Esophagus muscularis mucosa (tissue), 4 donors: ENCODE measurements around the gene SIGLEC1. TPM values are rescaled to one million over a fixed set of nuclear protein-coding genes. Genes with fewer than 3 reads are reported as not detected.

ENCODE experiments used
- DNase-seq: peaks from one replicate; pipeline ENCODE4 v3.0.0-alpha.2; 2017; ENCODE audit errors: extremely low spot score
- H3K27ac ChIP-seq, 4 donors: fragments of 200-600 bp; sonication (generic); replicated peaks in 1 of 4; 1 replicate in 3 of 4; 2 replicates in 1 of 4; pipeline ENCODE4 v1.5.1; 2016 to 2019; ENCODE audit warnings: mild to moderate bottlenecking in 1 of 4
- H3K27me3 ChIP-seq, 4 donors: fragments of 200-600 bp; sonication (generic); one replicate each; pipeline versions ENCODE4 v1.5.1 to v1.6.0; 2016 to 2019
- H3K36me3 ChIP-seq, 4 donors: fragments of 200-600 bp; sonication (generic); one replicate each; pipeline ENCODE4 v1.5.1; 2016 to 2019
- H3K4me1 ChIP-seq, 4 donors: fragments of 200-600 bp; sonication (generic); one replicate each; pipeline ENCODE4 v1.5.1; 2016 to 2019
- H3K4me3 ChIP-seq, 4 donors: fragments of 200-600 bp; sonication (generic); 1 replicate in 2 of 4; 2 replicates in 2 of 4; pipeline ENCODE4 v1.5.1; 2016 to 2019; ENCODE audit warnings: mild to moderate bottlenecking in 4 of 4, moderate library complexity in 1 of 4
- H3K9me3 ChIP-seq, 4 donors: fragments of 200-600 bp; sonication (generic); 1 replicate in 3 of 4; 2 replicates in 1 of 4; pipeline ENCODE4 v1.5.1; 2016 to 2019
- EP300 ChIP-seq: sonication (generic); formaldehyde crosslinking; IDR thresholded peaks from one replicate; pipeline ENCODE4 v1.6.1; 2017; ENCODE audit warnings: antibody characterized with exemption
- POLR2A ChIP-seq: fragments of 450-650 bp; IDR thresholded peaks from one replicate; pipeline ENCODE4 v1.6.1; 2017; ENCODE audit warnings: antibody characterized with exemption, moderate library complexity, mild to moderate bottlenecking, low read depth
- POLR2AphosphoS5 ChIP-seq, 2 donors: sonication (generic); formaldehyde crosslinking; IDR thresholded peaks; one replicate each; pipeline ENCODE4 v1.6.1; 2017; ENCODE audit warnings: antibody characterized with exemption in 2 of 2
- WGBS: methylation state at CpG from one replicate; pipeline ENCODE4 v1.1.5; 2018; 5-methylcytosine and 5-hydroxymethylcytosine counted together
- intact Hi-C: fragments of 100-400 bp; cut with DNase I; formaldehyde crosslinking; loops from one replicate; pipeline ENCODE4 v1.15.1; 2023
- total RNA-seq, 4 donors: library from RNA; depleted of rRNA; stranded (reverse); fragments of >200 nt; gene quantifications; one replicate each; pipeline versions ENCODE4 v1.1.0 to v1.2.1, GENCODE V29; 2016
- TF ChIP-seq, protein P1 (sequence below), 3 experiments: fragments of 200-600 bp in 2 of 3; fragments of 450-650 bp in 1 of 3; sonication (generic) in 2 of 3; IDR thresholded peaks; one replicate each; pipeline ENCODE4 v1.5.1; 2017 to 2019; ENCODE audit warnings: antibody characterized with exemption in 3 of 3, mild to moderate bottlenecking in 2 of 3, moderate library complexity in 1 of 3

SIGLEC1 gene
- total RNA-seq, 4 donors from 2014 or later: 13.1 to 18.7 (median 13.8) TPM

DNA sequence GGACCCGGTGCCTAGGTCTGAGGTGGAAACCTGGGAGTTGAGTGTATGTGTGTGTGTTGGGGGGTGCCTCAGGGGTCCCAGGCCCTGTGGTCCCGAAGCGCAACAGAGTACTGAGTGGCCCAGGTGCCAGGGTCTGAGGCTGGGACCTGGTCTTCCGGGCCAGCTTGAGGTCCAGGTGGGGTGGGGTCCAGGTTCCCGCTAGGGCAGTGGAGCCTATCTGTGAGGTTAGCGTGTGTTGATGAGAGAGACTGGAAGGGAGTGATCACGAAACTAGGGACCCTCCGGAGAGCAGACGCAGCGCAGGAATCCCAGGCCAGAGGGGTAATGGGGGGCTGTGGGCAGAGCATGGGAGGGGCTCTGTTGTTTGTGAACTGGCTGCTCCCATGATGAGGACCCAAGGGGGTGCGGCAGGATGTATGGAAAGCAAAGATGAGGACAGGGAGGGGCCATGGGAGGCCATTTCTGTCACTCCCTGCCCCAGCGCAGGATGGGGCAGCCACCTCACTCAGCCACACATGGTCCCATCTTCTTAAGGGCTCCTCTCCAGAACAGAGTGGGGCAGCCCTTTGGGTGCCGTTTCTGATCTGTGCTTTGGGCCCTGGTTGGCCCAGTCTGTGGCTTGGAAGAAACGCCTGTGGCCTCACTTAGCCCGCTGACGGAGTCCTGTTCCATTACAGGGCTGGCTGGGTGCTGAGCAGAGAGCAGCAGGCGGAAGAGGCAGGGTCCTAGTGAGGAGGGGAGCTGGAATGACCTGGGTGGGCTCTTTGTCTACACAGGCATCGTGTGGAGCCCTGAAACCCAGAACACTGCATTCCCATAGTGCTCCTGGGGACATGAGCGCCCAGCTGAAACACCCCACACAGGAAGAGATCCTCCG lies 21.0 kb upstream of the SIGLEC1 start:
- no peaks in the 10 kb centered on the region for H3K9me3 ChIP-seq
- peaks cover 0 to 54% (median 3%) of the 10 kb centered on the region in 4 donors for H3K27me3 ChIP-seq
- 79% methylated on average over 18 of the region's 20 CpGs for WGBS
- H3K4me1 ChIP-seq: peaks cover 43 to 56% (median 49%) of the 10 kb centered on the region in 4 donors
- peak overlapping the region; percentile 45 to 64 (median 54) for H3K4me3 ChIP-seq
- no peak for DNase-seq
- H3K27ac ChIP-seq: peak overlapping the region; percentile 65 to 76 (median 68)
- no peak for TF ChIP-seq POLR2A
- TF ChIP-seq POLR2AphosphoS5 (IDR thresholded peaks at IDR 0.05): no peak
- no peak for TF ChIP-seq EP300
- TF ChIP-seq, protein P1, sequence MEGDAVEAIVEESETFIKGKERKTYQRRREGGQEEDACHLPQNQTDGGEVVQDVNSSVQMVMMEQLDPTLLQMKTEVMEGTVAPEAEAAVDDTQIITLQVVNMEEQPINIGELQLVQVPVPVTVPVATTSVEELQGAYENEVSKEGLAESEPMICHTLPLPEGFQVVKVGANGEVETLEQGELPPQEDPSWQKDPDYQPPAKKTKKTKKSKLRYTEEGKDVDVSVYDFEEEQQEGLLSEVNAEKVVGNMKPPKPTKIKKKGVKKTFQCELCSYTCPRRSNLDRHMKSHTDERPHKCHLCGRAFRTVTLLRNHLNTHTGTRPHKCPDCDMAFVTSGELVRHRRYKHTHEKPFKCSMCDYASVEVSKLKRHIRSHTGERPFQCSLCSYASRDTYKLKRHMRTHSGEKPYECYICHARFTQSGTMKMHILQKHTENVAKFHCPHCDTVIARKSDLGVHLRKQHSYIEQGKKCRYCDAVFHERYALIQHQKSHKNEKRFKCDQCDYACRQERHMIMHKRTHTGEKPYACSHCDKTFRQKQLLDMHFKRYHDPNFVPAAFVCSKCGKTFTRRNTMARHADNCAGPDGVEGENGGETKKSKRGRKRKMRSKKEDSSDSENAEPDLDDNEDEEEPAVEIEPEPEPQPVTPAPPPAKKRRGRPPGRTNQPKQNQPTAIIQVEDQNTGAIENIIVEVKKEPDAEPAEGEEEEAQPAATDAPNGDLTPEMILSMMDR (IDR thresholded peaks at IDR 0.05): no peak
- intact Hi-C loops: no loop called here
- H3K36me3 ChIP-seq: peaks cover 0 to 20% (median 0%) of the 10 kb centered on the region in 4 donors

DNA sequence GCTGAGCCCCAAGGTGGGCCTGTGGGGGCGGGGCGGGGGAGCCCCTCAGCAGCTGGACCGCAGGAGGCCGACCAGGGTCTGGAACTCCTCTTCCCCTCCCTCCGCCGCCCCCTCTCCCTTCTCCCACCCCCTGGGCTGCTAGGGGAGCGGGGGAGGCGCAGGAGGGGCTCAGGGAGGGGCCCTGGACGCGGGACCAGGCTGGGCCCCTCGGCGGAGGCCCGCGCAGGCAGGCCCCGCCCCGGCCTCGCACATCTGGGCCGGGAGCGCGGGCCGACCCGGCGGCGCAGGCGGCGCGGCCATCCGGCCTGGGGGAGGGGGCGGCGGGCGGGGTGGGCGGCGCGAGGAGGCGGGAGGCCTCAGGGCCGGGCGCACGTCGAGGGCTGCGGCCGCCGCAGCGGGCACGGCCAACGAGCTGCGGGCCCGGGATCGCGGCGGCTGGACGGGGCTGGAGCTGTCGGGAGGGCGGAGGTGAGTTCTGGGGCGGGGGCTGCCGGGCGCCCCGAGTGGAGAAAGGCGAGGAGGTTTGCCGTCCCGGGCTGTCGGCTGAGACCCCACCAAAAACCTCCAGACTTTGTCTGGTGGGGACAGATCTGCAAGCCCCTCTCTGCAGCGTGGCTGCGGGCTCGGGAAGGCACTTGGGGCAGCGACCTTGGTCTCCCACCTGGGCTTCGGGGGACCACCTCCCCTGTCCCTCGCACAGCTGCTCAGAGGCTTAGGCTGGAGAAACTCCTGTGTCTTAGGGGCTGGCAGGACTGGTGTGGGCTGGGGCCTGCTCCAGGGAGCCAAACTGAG lies 20.1 kb upstream of the SIGLEC1 start, which contains the start of gene HSPA12B:
Gene HSPA12B (plus strand): TSS at position 359 of the 792 bp plus-strand sequence. CDS start 5,990 bp downstream, outside the sequence.
- WGBS: 30% methylated on average over 4 of the region's 67 CpGs
- Histone ChIP-seq H3K36me3 (peaks cover 0 to 20% (median 0%) of the 10 kb centered on the region in 4 donors), H3K4me1 (peaks cover 43 to 58% (median 51%) of the 10 kb centered on the region in 4 donors), H3K4me3 (peak within 1 kb of the TSS; percentile 45 to 64 (median 54)), H3K27ac (peak within 1 kb of the TSS; percentile 65 to 76 (median 68)), H3K9me3 (no peaks in the 10 kb centered on the region), H3K27me3 (peaks cover 0 to 54% (median 3%) of the 10 kb centered on the region in 4 donors)
- intact Hi-C loops: no loop called here
- TF ChIP-seq POLR2AphosphoS5 (IDR thresholded peaks at IDR 0.05): no peak
- TF ChIP-seq, protein P1 (IDR thresholded peaks at IDR 0.05): no peak
- TF ChIP-seq POLR2A: no peak
- no peak for TF ChIP-seq EP300
- DNase-seq: no peak

DNA sequence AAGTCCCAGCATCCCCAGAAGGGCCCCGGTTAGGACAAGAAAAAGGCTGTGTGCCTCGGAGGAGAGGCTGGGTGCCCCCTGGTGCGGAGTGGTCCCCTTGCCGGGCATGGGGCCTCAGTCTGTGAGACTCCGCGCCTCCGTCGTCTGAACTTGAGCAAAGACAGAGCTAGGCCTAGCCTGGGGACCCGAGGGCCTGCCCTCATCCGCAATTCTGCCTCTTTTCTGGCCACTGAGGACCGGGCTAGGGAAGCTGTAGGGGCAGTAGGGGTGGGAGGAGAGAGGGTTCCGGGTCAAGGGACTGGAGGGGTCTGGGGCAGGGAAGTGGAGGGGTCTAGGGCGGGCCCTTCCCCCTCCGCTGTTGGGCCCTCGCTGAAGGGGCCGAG lies 19.5 kb upstream of the SIGLEC1 start:
- 93% methylated on average over 9 of the region's 16 CpGs for WGBS
- no peak for TF ChIP-seq POLR2AphosphoS5 (IDR thresholded peaks at IDR 0.05)
- TF ChIP-seq EP300: no peak
- TF ChIP-seq, protein P1 (IDR thresholded peaks at IDR 0.05): no peak
- no peak for TF ChIP-seq POLR2A
- peak overlapping the region; percentile 65 to 76 (median 68) for H3K27ac ChIP-seq
- peaks cover 48 to 63% (median 57%) of the 10 kb centered on the region in 4 donors for H3K4me1 ChIP-seq
- DNase-seq: no peak
- no peaks in the 10 kb centered on the region for H3K9me3 ChIP-seq
- peak overlapping the region; percentile 45 to 64 (median 54) for H3K4me3 ChIP-seq
- intact Hi-C loops: no loop called here
- peaks cover 0 to 54% (median 3%) of the 10 kb centered on the region in 4 donors for H3K27me3 ChIP-seq
- H3K36me3 ChIP-seq: peaks cover 0 to 14% (median 0%) of the 10 kb centered on the region in 4 donors

DNA sequence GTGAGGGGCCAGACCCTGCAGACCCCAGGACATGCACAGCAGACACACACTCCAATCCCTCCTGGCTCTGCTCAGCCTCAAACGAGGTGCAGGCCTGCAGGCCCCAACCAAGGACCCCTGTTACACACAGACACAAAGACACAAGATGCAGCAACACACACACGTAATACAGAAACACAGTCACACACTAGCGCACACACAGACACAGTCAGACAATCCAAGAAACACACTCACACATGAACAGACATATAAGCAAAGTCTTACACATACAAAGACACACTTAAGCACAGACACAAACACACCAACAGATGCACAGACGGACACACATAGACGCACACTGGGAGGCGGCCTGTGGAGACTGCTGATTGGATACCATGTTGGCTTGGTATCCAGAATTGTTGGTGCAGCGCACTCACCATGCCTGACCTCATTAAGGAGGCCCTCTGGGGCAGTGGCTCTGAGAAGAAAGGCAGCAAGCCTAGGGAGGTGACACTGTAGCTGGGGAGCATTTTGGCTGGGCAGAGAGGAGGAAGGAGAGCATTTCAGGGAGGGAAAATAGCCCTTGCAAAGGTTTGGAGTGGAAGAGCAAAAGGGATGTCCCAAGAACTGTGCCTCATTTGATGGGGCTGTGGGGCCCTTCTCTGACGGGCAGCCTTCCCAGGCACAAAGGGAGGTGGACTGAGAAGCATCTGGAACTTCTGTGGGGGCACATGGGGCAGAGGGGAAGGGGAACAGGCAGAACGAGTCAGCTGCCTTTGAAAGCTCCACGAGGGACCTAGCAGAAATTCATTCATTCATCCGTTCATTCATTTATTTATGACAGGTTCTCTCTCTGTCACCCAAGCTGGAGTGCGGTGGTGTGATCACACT lies 18.6 kb upstream of the SIGLEC1 start:
- peaks cover 0 to 58% (median 3%) of the 10 kb centered on the region in 4 donors for H3K27me3 ChIP-seq
- WGBS: 90% methylated on average over 12 of the region's 12 CpGs
- H3K4me3 ChIP-seq: no peak overlapping the region
- H3K4me1 ChIP-seq: peaks cover 48 to 56% (median 55%) of the 10 kb centered on the region in 4 donors
- peaks cover 0 to 5% (median 0%) of the 10 kb centered on the region in 4 donors for H3K36me3 ChIP-seq
- no peak for DNase-seq
- TF ChIP-seq POLR2A (no peak), POLR2AphosphoS5 (IDR thresholded peaks at IDR 0.05) (no peak), EP300 (no peak)
- TF ChIP-seq, protein P1 (IDR thresholded peaks at IDR 0.05): no peak
- peak overlapping the region in 1 of 4 donors; percentile 30 for H3K27ac ChIP-seq
- H3K9me3 ChIP-seq: no peaks in the 10 kb centered on the region
- intact Hi-C loops: no loop called here
